Nephron (organoid): ENCODE data around the gene GMPPA.
A peak's percentile ranks its signal among the peaks of the same experiment; 100 is the strongest.

Source experiments
- H3K27ac Mint-ChIP-seq, 3 experiments: 2 replicates each; pipeline ENCODE4 v1.8.0; 2020; ENCODE audit warnings: mixed read lengths in 3 of 3, mild to moderate bottlenecking in 2 of 3, moderate library complexity in 1 of 3
- H3K27me3 Mint-ChIP-seq: 2 replicates; pipeline ENCODE4 v1.8.0; 2021; ENCODE audit warnings: low read depth, mild to moderate bottlenecking, moderate library complexity, mixed read lengths
- H3K36me3 Mint-ChIP-seq: 2 replicates; pipeline ENCODE4 v1.8.0; 2020; ENCODE audit warnings: low read depth, mixed read lengths
- H3K4me1 Mint-ChIP-seq: 2 replicates; pipeline ENCODE4 v1.8.0; 2020; ENCODE audit warnings: mixed read lengths
- H3K4me3 Mint-ChIP-seq, 3 experiments: 2 replicates each; pipeline ENCODE4 v1.8.0; 2020; ENCODE audit warnings: mild to moderate bottlenecking in 3 of 3, mixed read lengths in 3 of 3, moderate library complexity in 2 of 3
- H3K9me3 Mint-ChIP-seq: 2 replicates; pipeline ENCODE4 v1.8.0; 2020; ENCODE audit warnings: mixed read lengths
- CTCF ChIP-seq, 3 experiments: fragments of 200-600 bp; sonication (generic); IDR thresholded peaks; one replicate each; pipeline ENCODE4 v1.5.0; 2021; ENCODE audit warnings: antibody characterized with exemption in 3 of 3; ENCODE audit not compliant: unreplicated experiment in 3 of 3

GMPPA gene

DNA sequence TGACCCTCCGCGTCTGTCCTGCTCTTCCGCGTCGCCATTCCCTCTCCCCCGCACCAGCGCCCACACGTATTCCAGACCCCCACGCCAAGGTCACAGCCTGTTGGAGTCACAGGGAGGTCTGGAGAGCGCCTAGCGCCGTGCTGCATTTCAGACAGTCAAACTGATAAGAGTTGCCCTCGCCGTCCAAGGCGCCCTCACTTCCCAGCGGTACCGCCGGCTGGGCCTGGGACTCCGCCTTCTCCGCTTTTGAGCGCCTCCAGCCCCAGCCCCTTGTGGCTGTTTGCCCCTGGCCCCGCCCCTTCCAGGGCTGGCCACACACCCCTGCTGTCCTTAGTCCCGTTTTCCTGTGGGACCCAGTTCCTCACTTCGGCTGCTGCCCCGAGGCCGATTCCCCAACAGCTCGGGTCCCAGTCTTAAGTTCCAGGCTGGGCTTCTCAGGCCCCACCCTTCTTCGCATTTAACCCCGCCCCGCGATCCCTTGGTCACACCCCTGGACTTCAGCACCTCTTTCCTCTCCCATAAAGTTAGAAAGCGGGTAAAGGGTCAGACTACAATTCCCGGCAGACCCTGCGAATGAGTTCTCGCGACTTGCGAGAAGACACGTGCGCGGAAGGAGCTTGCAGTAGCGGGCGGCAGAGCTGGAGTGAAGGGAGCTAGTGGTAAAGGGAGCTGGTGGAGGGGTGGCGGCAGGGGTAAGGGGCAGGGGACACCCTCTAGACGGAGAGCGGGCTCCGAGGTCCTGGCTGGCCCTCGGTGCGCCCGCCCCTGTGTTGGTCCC, at the start of gene GMPPA:
Gene GMPPA, plus strand, starts transcription at position 612 of the 778 bp plus-strand sequence. CDS start 1,085 bp downstream, outside the sequence.
- H3K27ac Mint-ChIP-seq = peak within 1 kb of the TSS; percentile 78 to 84 (median 84)
- peaks cover 42% of the 10 kb centered on the region for H3K4me1 Mint-ChIP-seq
- H3K9me3 Mint-ChIP-seq = no peaks in the 10 kb centered on the region
- peaks cover 48% of the 10 kb centered on the region for H3K27me3 Mint-ChIP-seq
- H3K4me3 Mint-ChIP-seq = peak within 1 kb of the TSS; percentile 87 to 91 (median 87)
- peaks cover 3% of the 10 kb centered on the region for H3K36me3 Mint-ChIP-seq
- TF ChIP-seq CTCF (IDR thresholded peaks at IDR 0.05; ENCODE audit: unreplicated experiment in 3 of 3) = no peak

DNA sequence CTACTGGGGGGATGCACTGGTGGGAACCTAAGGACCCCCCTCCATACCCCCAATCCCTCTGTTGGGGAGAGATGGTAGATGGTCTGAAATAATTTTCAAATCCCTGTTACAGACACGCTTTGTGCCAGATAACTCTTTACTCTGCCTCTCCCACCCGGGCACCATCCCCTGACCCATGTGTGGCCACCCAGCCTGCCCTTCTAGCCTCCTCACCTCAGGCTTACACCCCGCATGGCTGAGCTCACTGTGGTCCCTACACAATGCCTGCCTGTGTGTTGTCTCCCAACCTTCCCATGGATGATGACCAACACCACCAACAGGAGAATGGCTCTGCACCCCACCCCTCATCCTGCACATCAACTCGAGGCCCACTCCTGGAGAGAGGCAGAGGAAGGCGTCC, 49.1 kb upstream of the GMPPA start:
- no peak for TF ChIP-seq CTCF (IDR thresholded peaks at IDR 0.05; ENCODE audit: unreplicated experiment in 3 of 3)
- Mint-ChIP-seq H3K4me3 (peak overlapping the region in 2 of 3 experiments; percentile 43 to 57), H3K36me3 (peaks cover 11% of the 10 kb centered on the region), H3K4me1 (peaks cover 57% of the 10 kb centered on the region), H3K27me3 (peaks cover 20% of the 10 kb centered on the region), H3K9me3 (no peaks in the 10 kb centered on the region), H3K27ac (peak overlapping the region in 2 of 3 experiments; percentile 15 to 33)

DNA sequence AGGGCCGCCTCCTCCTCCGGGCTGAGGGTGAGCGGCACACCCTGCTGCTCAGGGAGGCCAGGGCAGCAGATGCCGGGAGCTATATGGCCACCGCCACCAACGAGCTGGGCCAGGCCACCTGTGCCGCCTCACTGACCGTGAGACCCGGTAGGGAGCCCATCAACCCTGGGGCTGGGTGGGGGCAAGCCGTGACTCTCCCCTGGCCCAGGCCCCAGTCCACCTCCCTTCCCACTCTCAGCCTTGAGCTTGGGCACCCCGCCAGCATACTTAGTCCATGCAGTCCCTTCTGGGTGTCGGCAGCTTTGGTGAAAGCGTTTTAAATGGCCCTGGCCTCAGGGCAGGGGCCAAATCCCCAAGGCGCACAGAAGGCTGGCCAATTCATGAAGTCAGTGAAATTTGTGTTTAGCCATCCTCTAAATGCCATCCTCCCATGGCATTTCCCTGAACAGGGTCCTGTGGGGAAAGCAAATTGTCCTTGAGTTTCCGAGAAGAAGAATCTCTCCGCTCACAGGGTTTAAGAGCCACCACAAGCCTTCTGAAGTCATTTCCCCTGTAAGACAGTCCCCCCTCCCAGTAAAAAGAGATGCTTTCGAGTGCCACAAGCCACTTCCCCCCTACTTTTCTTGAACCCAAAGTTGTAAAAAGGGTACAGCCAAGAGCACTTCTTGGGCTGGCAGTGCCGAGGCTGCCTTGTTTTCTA, 46.9 kb upstream of the GMPPA start:
- no peaks in the 10 kb centered on the region for H3K9me3 Mint-ChIP-seq
- peaks cover 44% of the 10 kb centered on the region for H3K4me1 Mint-ChIP-seq
- H3K27ac Mint-ChIP-seq = peak overlapping the region in 2 of 3 experiments; percentile 46 to 77
- H3K36me3 Mint-ChIP-seq = peaks cover 11% of the 10 kb centered on the region
- peak overlapping the region in 1 of 3 experiments; percentile 44 for H3K4me3 Mint-ChIP-seq
- TF ChIP-seq CTCF (IDR thresholded peaks at IDR 0.05; ENCODE audit: unreplicated experiment in 3 of 3) = no peak
- peaks cover 20% of the 10 kb centered on the region for H3K27me3 Mint-ChIP-seq

GRCh38 chr2:219452361-219453317, 46.1 kb upstream of the GMPPA start:
- no peak for TF ChIP-seq CTCF (IDR thresholded peaks at IDR 0.05; ENCODE audit: unreplicated experiment in 3 of 3)
- peaks cover 11% of the 10 kb centered on the region for H3K36me3 Mint-ChIP-seq
- peak overlapping the region in 1 of 3 experiments; percentile 44 for H3K4me3 Mint-ChIP-seq
- H3K27me3 Mint-ChIP-seq = peaks cover 20% of the 10 kb centered on the region
- H3K9me3 Mint-ChIP-seq = no peaks in the 10 kb centered on the region
- peaks cover 41% of the 10 kb centered on the region for H3K4me1 Mint-ChIP-seq
- peak overlapping the region in 2 of 3 experiments; percentile 46 to 77 for H3K27ac Mint-ChIP-seq

- Mint-ChIP-seq H3K36me3 (peaks cover 11% of the 10 kb centered on the region), H3K4me1 (peaks cover 50% of the 10 kb centered on the region), H3K4me3 (peak overlapping the region in 1 of 3 experiments; percentile 15), H3K27ac (peak overlapping the region in 2 of 3 experiments; percentile 14 to 77), H3K27me3 (peaks cover 20% of the 10 kb centered on the region), H3K9me3 (no peaks in the 10 kb centered on the region)
- TF ChIP-seq CTCF (IDR thresholded peaks at IDR 0.05; ENCODE audit: unreplicated experiment in 3 of 3) = no peak
These were observed 44.8 kb upstream of the GMPPA start for GRCh38 chr2:219453671-219454590.
